ENCODE data around the gene LDHD. TPM values are rescaled to one million over a fixed set of nuclear protein-coding genes. Genes with fewer than 3 reads are reported as not detected.

Gene LDHD
- total and polyA plus RNA-seq, 9 of the 15 experiments (the other 6 are each of a cell fraction or from before 2014, with no cell fraction given): 0.19 to 0.86 (median 0.54) TPM; not detected in 3

GRCh38 chr16:75071621-75072020 is 45.0 kb downstream of the LDHD start:
- in situ Hi-C loops (cut with MboI): no loop called here
- no TSS peak for BruUV-seq (replicated peaks)
- 84% methylated on average over 3 of the region's 3 CpGs for WGBS (ENCODE audit: insufficient coverage, low coverage, missing lambda C conversion rate)
- H3K36me3 ChIP-seq (ENCODE audit: control insufficient read depth, insufficient read depth, low read length): no peaks in the 10 kb centered on the region
- no peak overlapping the region for H3K4me3 ChIP-seq
- ATAC-seq: no peak
- H3K9ac ChIP-seq (ENCODE audit: insufficient read depth in 1 of 2, low read depth in 2 of 2, low read length in 2 of 2): peak overlapping the region in 1 of 2 experiments; percentile 2; a peak in 1 of 4 replicates
- POLR2A ChIA-PET: interaction anchor here (1.1 to 1.6 kb wide), 4 partner anchors 8 to 46 kb away, joined by 3 to 6 read pairs (median 6); no protein-coding TSS in a partner anchor
- H3K4me2 ChIP-seq (ENCODE audit: insufficient read depth, low read length): no peak overlapping the region
- peaks cover 57 to 90% of the 10 kb centered on the region in 2 experiments for H3K4me1 ChIP-seq (replicated peaks in 1 of 2; ENCODE audit: control insufficient read depth in 2 of 2, insufficient read depth in 2 of 2, low read length in 2 of 2)
- H4K20me1 ChIP-seq (replicated peaks; ENCODE audit: control insufficient read depth, insufficient read depth, low read length): no peaks in the 10 kb centered on the region
- H3K27me3 ChIP-seq (ENCODE audit: control insufficient read depth in 2 of 2, insufficient read depth in 2 of 2, low read length in 2 of 2): no peaks in the 10 kb centered on the region
- intact Hi-C loops (cut with micrococcal nuclease): no loop called here
- no peaks in the 10 kb centered on the region for H3K9me3 ChIP-seq (replicated peaks; ENCODE audit: control insufficient read depth, insufficient read depth, low read depth, low read length)
- TF ChIP-seq RBM25 (IDR thresholded peaks at IDR 0.05; ENCODE audit: low read depth, low read length, severe bottlenecking) (peak; percentile 88), CXXC5 (CRISPR knock-in tag; IDR thresholded peaks at IDR 0.05) (no peak), THRAP3 (IDR thresholded peaks at IDR 0.05; ENCODE audit: borderline replicate concordance) (no peak)
- H3K9me1 ChIP-seq (ENCODE audit: control insufficient read depth, insufficient read depth, low read length): no peaks in the 10 kb centered on the region
- no peak overlapping the region for H3K27ac ChIP-seq (ENCODE audit: extremely low read depth, low read depth, low read length)
- no peak for DNase-seq (ENCODE audit: extremely low read depth in 1 of 4, low spot score in 3 of 4)
- CTCF ChIA-PET (ENCODE audit: low intra/inter-chr PET ratio): interaction anchor here (0.6 kb wide), 1 partner anchor 14 kb away, joined by 5 read pairs; no protein-coding TSS in a partner anchor
- peaks cover 98% of the 10 kb centered on the region for H3K79me2 ChIP-seq (ENCODE audit: control insufficient read depth, insufficient read depth, low read length)
- no peak for FAIRE-seq
- no peak overlapping the region for H2AFZ ChIP-seq (ENCODE audit: low read depth, low read length)

GRCh38 chr16:75070012-75070841 is 46.4 kb downstream of the LDHD start:
- FAIRE-seq (no peak), ATAC-seq (peak; percentile 29), DNase-seq (ENCODE audit: extremely low read depth in 1 of 4, low spot score in 3 of 4) (peak in 3 of 4 experiments; percentile 33 to 49 (median 39))
- no peak overlapping the region for H2AFZ ChIP-seq (ENCODE audit: low read depth, low read length)
- WGBS (ENCODE audit: insufficient coverage, low coverage, missing lambda C conversion rate): 16% methylated on average over 11 of the region's 11 CpGs
- H3K9me3 ChIP-seq (replicated peaks; ENCODE audit: control insufficient read depth, insufficient read depth, low read depth, low read length): no peaks in the 10 kb centered on the region
- in situ Hi-C loops (cut with MboI): no loop called here
- H3K9me1 ChIP-seq (ENCODE audit: control insufficient read depth, insufficient read depth, low read length): no peaks in the 10 kb centered on the region
- H3K27me3 ChIP-seq (ENCODE audit: control insufficient read depth in 2 of 2, insufficient read depth in 2 of 2, low read length in 2 of 2): no peaks in the 10 kb centered on the region
- ChIA-PET CTCF (ENCODE audit: low intra/inter-chr PET ratio) (no interaction called here), POLR2A (interaction anchor here (0.6 to 1.3 kb wide), 5 partner anchors 9 to 84 kb away, joined by 3 to 5 read pairs (median 3); no protein-coding TSS in a partner anchor)
- peak overlapping the region; percentile 60 for H3K4me2 ChIP-seq (ENCODE audit: insufficient read depth, low read length)
- no peaks in the 10 kb centered on the region for H3K36me3 ChIP-seq (ENCODE audit: control insufficient read depth, insufficient read depth, low read length)
- peaks cover 54 to 88% of the 10 kb centered on the region in 2 experiments for H3K4me1 ChIP-seq (replicated peaks in 1 of 2; ENCODE audit: control insufficient read depth in 2 of 2, insufficient read depth in 2 of 2, low read length in 2 of 2)
- H3K9ac ChIP-seq (ENCODE audit: insufficient read depth in 1 of 2, low read depth in 2 of 2, low read length in 2 of 2): peak overlapping the region in 1 of 2 experiments; percentile 32; a peak in 2 of 4 replicates
- H3K27ac ChIP-seq (ENCODE audit: extremely low read depth, low read depth, low read length): peak overlapping the region; percentile 70
- BruUV-seq (replicated peaks): no TSS peak
- no peaks in the 10 kb centered on the region for H4K20me1 ChIP-seq (replicated peaks; ENCODE audit: control insufficient read depth, insufficient read depth, low read length)
- H3K4me3 ChIP-seq: no peak overlapping the region
- intact Hi-C loops (cut with micrococcal nuclease): no loop called here
- peaks cover 98% of the 10 kb centered on the region for H3K79me2 ChIP-seq (ENCODE audit: control insufficient read depth, insufficient read depth, low read length)
- TF ChIP-seq SMARCA5 (IDR thresholded peaks at IDR 0.05) (no peak), CHCHD3 (CRISPR knock-in tag; IDR thresholded peaks at IDR 0.05) (no peak), CEBPG (CRISPR knock-in tag; IDR thresholded peaks at IDR 0.05) (no peak), CEBPG (tag; conservative IDR thresholded peaks at IDR 0.05 in 1 of 2, IDR thresholded peaks at IDR 0.05 in 1 of 2) (peak; percentile 29 to 59; a peak in 3 of 4 replicates), ZNF75A (CRISPR knock-in tag; IDR thresholded peaks at IDR 0.05) (no peak), KLF10 (CRISPR knock-in tag; IDR thresholded peaks at IDR 0.05) (no peak), BRF1 (IDR thresholded peaks at IDR 0.05; ENCODE audit: borderline replicate concordance, extremely low read depth, insufficient read length) (no peak), C11orf30 (IDR thresholded peaks at IDR 0.05; ENCODE audit: low read depth) (peak; percentile 72), ZNF395 (CRISPR knock-in tag; IDR thresholded peaks at IDR 0.05) (0 out of 2 replicates have a peak, but pooled peaks have one; percentile 25), CTBP1 (IDR thresholded peaks at IDR 0.05; ENCODE audit: borderline replicate concordance) (0 out of 2 replicates have a peak, but pooled peaks have one; percentile 20)
